IPS-18c (cell line): Measurements from ENCODE around the gene PLIN3.
A peak's percentile ranks its signal among the peaks of the same experiment; 100 is the strongest.
"Not testable (repeated sequence)": the region's sequence is repeated elsewhere in the genome, so short reads cannot be mapped to it uniquely, and the experiment has no call there.

Source experiments
- H3K4me3 ChIP-seq: 2 replicates; pipeline ENCODE4 v1.7.0; 2013; ENCODE audit warnings: low read depth, mild to moderate bottlenecking, low read length, moderate library complexity; ENCODE audit not compliant: insufficient read depth
- H3K9me3 ChIP-seq: one replicate; pipeline ENCODE4 v1.6.1; 2013; ENCODE audit warnings: mild to moderate bottlenecking, low read length, moderate library complexity; ENCODE audit not compliant: control insufficient read depth, insufficient read depth

PLIN3 gene

DNA sequence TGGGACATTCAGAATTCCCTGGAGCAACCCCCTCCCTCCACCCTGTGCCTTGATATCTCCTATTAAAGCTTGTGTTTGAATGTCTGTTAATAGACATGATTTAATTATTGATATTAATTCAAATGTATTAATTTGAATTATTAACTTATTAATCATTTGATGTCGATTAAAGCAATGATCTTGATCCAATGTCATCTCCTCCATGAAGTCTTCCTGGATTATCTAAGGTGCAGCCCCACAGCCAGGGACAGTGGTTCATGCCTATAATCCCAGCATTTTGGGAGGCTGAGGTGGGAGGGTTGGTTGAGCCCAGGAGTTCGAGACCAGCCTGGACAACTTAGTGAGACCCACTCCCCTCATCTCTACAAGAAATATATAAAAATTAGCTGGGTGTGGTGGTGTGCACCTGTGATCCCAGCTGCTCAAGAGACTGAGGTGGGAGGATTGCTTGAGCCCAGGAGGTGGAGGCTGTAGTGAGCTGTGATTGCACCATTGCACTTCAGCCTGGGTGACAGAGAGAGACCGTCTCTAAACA is 66.3 kb downstream of the PLIN3 start:
- Histone ChIP-seq H3K4me3 (no peak overlapping the region), H3K9me3 (peaks cover 3% of the 10 kb centered on the region)

DNA sequence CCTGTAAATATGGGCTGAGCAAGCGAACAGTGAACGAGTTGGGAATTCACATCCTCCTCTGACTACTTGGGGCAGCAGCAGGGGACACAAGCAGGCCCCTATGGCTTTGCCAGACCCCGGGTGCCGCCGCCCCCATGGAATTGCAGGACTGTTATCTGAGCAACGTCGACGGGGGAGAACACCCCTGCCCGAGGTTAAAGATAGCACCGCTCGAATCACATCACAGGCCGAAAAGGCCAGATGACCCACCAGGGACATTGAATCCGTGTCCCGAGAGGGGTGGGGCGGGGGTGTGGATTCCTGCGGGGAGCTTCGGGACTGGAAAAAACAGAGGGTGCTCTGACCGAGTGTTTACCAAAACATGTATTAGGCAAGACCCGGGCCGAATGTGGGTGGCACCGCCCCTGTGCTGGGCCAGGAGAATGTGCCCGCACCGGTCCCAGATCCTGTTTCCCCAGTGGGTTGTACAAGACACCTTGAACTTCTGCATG is 66.8 kb downstream of the PLIN3 start:
- no peak overlapping the region for H3K4me3 ChIP-seq

DNA sequence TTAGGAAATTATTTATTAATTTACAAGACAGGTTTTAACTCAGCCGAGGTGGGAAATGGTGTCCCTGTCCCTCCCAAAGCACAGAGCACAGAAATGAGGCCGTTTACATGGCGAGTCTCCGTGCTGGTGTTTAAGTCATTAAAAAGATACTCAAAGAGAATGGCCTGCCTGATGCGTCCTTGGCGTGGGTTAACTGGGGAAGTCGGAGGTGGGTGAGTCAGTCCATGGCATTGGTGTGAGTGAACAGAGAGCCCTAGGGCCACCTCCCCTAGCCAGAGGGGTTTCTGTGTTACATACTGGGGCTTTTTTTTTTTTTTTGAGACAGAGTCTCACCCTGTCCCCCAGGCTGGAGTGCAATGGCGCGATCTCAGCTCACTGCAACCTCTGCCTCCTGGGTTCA is 72.1 kb downstream of the PLIN3 start:
- Histone ChIP-seq H3K9me3 (peaks cover 3% of the 10 kb centered on the region), H3K4me3 (no peak overlapping the region)

More for the DNA sequence above, 66.8 kb downstream of the PLIN3 start:
- peaks cover 3% of the 10 kb centered on the region for H3K9me3 ChIP-seq

DNA sequence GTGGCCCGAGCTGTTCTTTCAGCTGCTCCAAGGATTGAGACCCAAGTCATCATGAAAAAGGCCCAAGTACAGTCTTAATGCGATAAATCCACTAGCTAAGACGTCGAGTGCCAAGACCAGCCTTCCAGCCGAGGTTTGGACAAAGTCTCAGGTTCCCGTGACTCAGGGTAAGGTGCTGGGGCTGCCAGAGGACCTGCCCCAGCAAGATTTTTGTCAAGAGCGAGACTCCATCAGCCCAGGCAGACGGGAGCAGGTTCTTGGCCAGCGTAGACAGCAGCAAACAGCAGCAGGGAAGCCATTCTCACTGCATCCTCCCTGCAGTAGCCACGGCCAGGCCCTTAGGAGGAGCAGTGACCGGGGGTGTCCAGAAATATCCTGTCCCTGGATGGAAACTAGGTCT is 72.5 kb downstream of the PLIN3 start:
- peaks cover 3% of the 10 kb centered on the region for H3K9me3 ChIP-seq
- no peak overlapping the region for H3K4me3 ChIP-seq

DNA sequence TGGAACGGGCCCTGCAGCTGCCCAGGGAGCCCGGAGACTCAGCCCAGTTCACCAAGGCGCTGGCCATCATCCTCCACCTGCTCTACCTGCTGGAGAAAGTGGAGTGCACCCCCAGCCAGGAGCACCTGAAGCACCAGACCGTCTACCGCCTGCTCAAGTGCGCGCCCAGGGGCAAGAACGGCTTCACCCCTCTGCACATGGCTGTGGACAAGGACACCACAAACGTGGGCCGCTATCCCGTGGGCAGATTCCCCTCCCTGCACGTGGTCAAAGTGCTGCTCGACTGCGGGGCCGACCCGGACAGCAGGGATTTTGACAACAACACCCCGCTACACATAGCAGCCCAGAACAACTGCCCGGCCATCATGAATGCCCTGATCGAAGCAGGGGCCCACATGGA is 74.2 kb downstream of the PLIN3 start:
- not testable (repeated sequence) for H3K4me3 ChIP-seq, H3K9me3 ChIP-seq

DNA sequence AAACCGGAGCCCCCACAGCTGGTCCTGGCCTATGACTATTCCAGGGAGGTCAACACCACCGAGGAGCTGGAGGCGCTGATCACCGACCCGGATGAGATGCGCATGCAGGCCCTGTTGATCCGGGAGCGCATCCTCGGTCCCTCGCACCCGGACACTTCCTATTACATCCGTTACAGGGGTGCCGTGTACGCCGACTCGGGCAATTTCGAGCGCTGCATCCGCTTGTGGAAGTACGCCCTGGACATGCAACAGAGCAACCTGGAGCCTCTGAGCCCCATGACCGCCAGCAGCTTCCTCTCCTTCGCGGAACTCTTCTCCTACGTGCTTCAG is 74.6 kb downstream of the PLIN3 start:
- peak overlapping the region; percentile 94 for H3K4me3 ChIP-seq
- not testable (repeated sequence) for H3K9me3 ChIP-seq

DNA sequence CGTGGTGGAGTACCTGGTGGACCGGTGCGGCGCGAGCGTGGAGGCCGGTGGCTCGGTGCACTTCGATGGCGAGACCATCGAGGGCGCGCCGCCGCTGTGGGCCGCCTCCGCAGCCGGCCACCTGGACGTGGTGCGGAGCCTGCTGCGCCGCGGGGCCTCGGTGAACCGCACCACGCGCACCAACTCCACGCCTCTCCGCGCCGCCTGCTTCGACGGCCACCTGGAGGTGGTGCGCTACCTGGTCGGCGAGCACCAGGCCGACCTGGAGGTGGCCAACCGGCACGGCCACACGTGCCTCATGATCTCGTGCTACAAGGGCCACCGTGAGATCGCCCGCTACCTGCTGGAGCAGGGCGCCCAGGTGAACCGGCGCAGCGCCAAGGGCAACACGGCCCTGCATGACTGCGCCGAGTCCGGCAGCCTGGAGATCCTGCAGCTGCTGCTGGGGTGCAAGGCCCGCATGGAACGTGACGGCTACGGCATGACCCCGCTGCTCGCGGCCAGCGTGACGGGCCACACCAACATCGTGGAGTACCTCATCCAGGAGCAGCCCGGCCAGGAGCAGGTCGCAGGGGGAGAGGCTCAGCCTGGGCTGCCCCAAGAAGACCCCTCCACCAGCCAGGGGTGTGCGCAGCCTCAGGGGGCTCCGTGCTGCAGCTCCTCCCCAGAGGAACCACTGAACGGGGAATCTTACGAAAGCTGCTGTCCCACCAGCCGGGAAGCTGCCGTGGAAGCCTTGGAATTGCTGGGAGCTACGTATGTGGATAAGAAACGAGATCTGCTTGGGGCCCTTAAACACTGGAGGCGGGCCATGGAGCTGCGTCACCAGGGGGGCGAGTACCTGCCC is 75.2 kb downstream of the PLIN3 start:
- H3K4me3 ChIP-seq: peak overlapping the region; percentile 94
- not testable (repeated sequence) for H3K9me3 ChIP-seq

DNA sequence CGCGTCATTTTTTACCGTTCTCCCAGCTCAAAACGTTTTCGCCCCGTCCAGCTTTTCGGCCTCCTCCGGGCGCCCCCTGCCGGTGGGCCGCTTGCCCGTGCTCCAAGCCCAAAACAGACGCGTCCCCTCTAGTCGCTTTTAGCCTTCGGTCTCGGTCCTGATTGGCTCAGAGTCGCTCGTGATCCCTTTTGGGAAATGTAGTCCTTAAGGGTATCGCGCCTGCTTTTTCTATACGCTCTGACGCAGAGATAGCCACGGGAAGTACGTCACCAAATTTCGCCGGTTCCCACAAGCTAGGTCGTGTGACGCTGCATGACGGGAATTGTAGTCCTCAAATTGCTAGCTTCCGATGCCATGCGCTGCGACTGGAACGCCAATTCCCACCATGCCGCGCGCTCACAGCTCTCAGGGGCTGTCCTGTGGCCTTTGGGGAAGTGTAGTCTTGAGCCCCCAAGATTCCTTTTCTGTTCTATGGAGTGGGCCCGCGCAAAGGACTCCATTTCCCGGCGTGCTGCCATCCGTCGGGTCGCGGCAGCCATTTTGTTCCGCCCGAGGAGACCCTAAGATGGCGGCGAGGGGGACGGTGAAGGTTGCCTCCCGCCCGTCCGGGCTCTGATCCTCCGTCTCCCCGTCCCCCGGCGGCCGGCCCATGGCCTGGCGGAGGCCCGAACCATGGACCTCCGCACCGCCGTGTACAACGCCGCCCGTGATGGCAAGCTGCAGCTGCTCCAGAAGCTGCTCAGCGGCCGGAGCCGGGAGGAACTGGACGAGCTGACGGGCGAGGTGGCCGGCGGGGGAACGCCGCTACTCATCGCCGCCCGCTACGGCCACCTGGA is 76.1 kb downstream of the PLIN3 start, which contains the start of gene FEM1A:
Gene FEM1A (plus strand): TSS at position 552 of the 836 bp plus-strand sequence. CDS start 121 bp downstream, at position 673.
- H3K4me3 ChIP-seq: peak within 1 kb of the TSS; percentile 94
- peaks cover under 1% of the 10 kb centered on the region for H3K9me3 ChIP-seq
